ENCODE measurements around the gene SFN.
"Not testable (repeated sequence)": the region's sequence is repeated elsewhere in the genome, so short reads cannot be mapped to it uniquely, and the experiment has no call there.

Gene SFN

DNA sequence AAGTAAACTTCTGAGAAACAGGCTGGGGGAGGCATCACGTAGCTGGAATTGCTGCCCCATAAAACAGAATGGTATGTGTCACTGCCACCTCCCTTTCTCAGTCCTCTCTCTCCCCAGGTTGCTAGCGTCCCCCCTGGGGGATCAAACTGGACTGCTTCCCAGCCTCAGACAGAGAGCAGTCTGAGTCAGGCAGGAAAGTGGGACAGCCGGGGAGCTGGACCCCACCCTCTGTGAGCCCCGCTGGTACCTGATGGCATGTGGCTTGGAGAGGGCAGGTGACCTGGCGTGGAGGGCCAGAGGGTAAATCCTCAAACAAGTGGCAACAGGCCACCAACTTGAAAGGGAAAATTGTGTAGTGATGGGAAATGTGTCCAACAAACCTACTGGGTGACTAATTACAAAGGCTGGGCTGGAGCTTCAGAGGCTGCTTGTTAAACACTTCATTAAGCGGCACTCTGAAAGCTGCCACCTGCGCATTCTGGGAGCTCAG lies 1.0 kb upstream of the SFN start:
- peak in 4 of 58 donors; percentile 29 to 59 (median 53) for DNase-seq

DNA sequence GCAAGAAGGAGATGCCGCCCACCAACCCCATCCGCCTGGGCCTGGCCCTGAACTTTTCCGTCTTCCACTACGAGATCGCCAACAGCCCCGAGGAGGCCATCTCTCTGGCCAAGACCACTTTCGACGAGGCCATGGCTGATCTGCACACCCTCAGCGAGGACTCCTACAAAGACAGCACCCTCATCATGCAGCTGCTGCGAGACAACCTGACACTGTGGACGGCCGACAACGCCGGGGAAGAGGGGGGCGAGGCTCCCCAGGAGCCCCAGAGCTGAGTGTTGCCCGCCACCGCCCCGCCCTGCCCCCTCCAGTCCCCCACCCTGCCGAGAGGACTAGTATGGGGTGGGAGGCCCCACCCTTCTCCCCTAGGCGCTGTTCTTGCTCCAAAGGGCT lies 732 bp downstream of the SFN start:
- DNase-seq, result no peak

DNA sequence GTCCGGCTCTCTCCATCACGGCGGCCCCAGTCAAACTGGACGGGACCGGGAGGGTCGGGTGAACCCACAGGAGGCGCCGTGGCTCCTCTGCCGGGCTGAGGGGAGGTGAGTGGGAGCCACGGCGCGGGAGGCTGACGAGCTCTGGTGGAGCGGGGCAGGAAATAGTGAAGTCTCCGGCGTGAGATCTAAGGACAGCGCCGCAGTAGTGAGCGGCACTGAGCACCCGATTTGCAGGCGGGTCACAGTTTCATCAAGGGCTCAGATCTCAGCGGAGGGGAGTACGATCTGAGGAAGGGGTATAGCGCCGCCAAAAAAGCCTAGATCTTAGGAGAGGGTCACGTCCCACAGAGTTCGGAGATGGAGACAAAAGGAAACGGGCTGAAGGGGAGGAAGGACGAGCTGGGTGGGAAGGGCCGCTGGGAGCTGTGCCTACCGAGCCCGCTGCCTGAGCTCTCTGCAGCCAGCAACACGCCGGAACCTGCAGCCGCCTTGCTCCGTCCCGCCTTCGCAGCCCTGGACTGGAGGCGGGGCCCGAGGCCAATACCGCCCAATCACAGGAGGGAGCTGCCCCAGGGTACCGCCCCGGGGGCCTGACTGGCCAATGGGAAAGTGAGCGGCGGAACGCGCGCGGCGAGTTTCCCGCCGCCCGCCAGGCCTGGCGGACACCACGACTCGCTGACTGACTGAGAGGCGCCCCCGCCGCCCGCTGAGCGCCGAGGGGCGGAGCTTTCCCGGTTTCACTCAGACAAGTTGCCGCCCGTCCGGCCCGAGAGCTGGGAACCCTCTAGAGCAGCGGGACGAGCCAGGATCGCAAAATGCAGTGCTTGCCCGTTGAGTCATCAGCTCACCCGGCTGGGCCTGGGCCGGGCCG lies 1.9 kb downstream of the SFN start:
- DNase-seq, result peak; percentile 60 to 98 (median 95)

DNA sequence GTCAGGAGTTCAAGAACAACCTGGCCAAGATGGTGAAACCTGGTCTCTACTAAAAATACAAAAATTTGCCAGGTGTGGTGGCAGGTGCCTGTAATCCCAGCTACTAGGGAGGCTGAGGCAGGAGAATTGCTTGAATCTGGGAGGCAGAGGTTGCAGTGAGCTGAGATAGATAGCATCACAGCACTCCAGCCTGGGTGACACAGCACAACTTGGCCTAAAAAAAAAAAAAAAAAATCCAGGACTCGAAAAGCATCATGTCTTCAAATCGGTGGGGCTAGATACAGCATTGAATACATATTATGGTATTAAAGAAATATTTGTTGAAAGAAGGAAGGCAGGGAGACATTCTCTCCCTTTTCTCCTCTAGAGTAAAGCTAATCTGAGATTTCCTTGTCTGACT lies 10.1 kb downstream of the SFN start:
- DNase-seq, result not testable (repeated sequence)

DNA sequence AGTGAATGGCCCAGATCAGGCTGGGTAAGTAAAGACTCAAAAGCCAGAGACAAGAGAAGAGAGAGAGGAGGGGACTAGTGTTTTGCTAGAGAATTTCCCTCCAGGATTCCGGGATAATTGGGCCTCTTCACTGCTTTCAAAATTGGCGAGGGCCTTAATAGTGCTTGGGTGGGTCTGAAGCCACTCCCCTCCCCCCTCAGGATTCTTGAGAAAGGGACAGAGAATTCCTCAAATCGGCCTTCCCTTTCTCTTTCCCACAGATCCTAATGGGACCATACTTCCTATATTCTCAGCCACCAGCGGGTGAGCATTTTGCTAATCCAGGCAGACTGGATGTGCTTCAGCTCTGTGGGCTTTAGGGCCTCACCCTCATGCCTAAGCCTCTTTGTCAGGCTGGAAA lies 11.9 kb downstream of the SFN start:
- no peak for DNase-seq

DNA sequence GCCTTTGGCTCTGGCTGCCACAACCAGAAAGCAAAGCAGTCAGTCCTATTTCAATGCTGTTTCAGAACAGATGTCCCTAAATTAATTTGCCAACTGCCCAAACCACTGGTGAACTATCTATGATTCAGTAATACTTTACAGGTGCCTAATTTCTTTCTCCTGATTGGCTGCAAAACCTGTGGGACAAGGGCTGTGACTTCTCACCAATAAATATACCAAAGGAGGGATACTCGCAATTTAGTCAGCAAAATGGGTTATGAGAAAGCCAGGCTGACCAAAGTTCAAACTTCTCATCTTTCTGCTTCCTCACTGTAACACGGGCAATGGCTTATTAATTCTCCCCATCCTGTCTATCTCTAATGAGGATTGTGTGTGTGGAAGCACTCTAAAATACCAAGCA lies 14.4 kb downstream of the SFN start:
- no peak for DNase-seq

DNA sequence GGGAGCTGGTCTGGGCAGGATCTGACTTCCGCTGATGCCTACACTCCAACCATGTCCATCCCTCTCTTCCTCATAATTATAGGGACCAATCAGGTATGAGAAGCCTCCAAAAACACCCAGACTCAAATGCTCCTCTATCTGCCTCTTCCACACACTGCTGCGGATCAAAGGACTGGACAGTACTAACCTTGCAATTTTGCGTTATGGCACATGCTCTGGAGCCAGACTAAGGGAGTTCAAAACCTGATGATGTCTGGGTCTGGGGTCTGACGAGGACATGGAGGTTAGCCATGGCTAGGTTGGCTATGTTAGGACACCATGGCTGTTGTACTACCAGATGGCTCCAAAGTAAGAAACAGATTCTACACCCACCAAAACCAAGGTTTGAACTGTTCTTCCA lies 16.8 kb downstream of the SFN start:
- no peak for DNase-seq

DNA sequence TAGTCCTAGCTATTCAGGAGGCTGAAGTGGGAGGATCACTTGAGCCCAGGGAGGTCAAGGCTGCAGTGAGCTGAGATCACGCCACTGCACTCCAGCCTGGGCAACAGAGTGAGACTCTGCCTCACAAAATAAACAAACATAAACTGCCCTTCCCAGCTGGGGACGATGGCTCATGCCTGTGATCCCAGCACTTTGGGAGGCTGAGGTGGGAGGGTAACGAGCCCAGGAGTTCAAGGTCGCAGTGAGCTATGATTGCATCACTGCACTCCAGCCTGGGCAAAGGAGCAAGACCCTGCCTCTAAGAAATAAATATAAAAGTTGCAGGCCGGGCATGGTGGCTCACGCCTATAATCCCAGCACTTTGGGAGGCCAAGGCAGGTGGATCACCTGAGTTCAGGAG lies 18.7 kb downstream of the SFN start:
- not testable (repeated sequence) for DNase-seq

DNA sequence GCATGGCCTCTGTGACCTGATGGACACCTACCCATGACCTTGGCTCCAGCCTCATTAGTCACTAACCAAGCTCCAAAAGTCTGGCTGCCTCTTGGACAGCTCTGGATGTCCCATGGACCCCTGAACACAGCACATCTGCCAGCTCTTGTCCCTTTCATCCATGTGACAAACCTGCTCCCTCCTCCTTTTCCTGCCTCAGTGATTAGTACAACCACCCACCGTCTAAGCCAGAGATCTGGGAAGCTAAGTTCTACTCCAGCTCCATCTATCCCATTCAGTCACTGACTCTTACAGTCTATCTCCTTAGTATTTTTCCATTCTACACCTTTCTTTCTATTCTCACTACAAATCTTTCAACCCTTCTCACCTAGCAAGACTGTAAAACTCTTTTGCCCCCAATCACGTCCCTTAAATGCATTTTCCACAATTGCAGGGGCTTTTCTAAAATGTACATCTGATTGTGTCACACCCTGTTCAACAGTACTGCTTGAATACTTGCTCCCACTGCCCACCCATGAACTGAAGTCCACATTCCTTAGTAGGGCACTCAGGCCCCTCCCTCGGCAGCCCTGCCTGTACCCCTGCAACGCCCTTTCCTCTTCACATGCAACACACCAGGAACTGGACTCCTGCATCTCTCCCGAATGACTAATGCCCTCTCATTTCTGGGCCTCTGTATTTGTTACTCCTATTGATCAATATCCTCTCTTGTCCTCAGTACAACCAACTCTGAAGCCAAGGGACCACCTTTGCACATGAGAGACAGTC lies 19.9 kb downstream of the SFN start:
- no peak for DNase-seq

DNA sequence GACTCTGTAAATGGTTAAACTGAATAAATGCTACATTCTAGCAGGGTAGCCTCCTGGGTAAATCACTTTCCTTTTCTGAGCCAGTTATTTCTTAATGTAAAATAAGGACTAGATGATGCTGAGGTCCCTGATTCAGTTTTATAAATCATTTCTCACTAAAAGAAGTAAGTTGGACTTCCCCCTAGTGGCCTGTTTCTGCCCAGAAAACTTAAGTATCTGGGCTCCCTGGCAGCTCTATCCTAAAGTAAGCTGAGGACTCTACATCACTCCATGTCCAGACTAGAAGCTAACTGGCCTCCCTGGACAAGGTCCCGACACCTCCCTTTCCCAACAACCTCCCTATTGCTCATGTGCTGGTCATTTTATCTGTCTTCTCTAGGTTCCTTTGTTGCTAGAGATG lies 24.2 kb downstream of the SFN start:
- no peak for DNase-seq

DNA sequence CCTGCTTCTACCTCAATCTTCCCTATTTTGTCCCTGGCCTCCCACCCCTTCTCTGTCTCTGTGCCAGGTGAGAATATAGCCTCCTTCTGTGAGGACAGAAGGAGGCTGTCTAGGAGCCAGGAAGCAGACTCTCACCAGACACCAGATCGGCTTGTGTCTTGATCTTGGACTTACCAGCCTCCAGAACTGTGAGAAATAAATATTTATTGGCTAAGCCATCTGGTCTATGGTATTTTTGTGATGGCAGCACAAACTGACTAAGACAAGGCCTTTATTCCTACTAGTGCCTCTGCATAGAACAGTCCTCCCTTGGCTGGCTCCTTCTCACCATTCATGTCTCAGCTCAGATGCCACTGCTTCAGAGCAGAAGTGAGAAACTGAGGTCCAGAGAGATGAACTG lies 25.3 kb downstream of the SFN start:
- no peak for DNase-seq

DNA sequence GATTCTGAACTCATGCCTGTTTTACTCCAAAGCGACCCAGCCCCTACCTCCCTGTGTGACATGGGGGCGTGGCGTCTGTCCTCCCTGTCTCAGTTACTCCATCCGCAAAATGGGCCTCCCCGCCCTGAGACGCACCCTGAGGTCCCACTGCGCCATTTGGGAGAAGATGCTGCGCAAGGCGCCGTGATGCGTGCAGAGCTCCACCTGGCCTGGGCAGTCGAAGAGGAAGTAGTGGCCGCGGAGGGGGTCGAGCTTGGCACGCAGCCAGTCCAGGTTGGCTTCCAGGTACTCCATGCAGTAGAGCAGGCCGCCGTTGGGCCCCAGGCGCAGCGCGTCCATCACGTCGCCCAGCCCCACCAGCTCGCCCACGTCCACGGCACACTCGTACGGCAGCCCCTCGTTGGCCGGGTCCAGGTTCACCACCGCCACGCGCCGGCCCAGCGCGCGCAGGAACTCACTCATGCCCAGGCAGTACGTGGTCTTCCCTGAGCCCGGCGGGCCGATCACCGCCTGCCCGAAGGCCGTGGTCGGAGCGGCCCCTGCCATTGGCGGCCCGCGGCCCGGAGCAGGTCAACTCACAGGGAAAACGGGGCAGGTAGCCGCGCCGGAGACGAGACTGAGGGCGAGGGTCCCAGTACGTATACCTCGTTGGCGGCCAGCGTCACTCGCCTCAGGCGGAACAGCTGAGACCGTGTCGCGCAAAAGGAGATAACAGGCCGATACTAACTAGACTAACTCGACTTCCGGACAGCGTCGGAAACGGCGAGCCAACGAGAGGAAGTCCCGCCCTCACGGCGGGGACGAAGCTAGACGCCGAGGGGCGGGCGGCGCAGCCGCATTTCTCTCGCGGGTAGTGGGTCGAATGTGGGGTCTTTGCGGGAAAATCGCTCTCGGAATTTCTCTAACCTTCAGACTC lies 26.9 kb downstream of the SFN start, which contains the start of gene GPN2:
Gene GPN2 (minus strand): TSS at position 733 of the 916 bp plus-strand sequence. CDS start 187 bp downstream, at position 546.
- DNase-seq, result peak; percentile 13 to 88 (median 72)

DNA sequence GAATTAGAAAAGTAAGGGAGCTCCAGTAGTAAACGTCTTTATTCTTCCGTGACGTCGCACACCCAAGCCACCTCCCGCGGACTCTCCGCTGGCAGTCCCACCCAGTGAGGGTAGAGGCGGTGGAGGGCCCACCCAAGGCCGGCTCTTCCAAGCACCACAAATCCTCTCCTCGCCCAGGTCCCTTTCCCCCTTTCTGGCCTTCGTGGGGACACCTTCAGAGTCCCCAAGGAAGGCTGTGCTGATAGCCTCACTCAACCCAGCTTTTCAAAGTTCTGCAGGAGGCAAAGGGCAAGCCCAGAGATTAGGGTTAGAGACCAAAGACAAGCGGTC lies 27.5 kb downstream of the SFN start:
- peak in 1 of 58 donors; percentile 56 for DNase-seq

DNA sequence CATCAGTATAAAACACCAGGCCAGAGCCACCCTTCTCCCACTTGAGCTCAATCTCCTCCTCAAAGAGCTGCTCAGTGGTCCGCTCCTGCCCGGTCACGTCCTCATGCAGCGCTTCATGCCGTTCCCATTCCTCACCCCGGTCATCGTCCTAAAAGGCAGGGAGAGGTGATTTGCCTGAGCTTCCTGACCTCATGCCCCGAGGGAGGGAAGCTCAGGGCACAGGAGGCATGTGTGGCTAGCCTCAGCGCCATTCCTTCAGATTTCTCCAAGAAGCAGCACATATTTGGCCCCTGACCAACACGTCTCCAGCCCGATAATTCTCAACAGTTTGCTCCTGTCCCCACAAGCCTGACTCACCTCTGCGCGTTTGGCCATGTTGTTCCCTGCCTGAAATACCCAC lies 31.3 kb downstream of the SFN start:
- no peak for DNase-seq

DNA sequence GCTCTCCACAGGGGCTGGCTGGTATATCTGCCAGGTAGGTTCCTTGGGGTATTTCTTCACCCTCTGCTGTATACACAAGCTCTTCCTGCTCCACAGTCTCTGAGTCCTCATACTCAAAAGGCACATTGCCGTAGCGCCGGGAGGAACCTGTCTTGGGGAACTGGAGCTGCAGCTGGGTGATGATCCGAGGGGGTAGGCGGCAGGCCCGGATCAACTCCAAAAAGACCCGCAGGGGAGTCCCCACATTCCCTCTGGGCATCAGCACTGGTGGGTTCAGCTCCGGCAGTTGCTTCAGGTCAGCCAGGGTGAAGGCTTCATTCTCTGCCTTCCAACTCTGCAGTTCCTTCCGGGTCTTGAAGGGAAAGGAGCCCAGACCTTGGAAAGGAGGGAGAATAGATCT lies 34.4 kb downstream of the SFN start:
- no peak for DNase-seq

DNA sequence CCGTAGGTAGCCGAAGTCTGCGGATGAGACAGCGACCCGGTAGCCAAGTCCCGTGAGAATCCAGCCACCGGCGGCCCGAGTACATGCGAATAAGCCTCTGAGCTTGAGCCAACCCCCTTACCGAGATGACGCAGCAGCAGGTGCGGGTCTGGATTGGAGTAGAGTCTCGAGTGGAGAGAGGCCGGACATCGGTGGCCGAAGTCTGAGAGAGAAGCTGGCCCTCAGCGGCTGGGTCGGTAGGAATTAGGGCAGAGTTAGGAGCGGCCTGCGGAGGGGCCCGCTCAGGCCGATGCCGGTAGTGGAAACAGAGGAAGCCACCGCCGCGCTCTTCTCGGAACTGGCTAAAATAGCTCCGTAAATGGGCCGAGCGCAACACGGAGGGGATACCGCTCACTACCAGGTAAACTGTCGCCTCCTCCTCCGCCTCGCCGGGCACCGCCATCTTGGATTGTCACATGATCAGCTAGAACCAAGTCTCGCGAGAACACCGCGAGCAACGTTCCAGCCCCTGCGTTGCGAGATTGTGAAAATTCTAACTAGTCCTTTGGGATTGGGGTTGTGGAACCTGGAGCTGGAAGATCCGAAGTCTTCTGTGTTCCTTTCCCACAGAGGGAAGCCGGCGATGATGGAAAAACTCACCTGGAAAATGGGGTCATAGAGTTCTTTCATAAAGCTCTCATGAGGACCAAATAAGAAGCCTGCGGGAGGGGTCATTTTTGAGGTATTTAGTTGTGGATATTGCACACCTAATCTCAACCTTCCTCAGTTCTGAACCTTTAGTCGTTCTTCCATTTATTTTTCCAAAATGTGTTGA lies 37.3 kb downstream of the SFN start, which contains the start of gene GPATCH3:
Gene GPATCH3 (minus strand): TSS at position 467 of the 814 bp plus-strand sequence. CDS start 25 bp downstream, at position 442.
- DNase-seq, result peak; percentile 23 to 89 (median 76)

DNA sequence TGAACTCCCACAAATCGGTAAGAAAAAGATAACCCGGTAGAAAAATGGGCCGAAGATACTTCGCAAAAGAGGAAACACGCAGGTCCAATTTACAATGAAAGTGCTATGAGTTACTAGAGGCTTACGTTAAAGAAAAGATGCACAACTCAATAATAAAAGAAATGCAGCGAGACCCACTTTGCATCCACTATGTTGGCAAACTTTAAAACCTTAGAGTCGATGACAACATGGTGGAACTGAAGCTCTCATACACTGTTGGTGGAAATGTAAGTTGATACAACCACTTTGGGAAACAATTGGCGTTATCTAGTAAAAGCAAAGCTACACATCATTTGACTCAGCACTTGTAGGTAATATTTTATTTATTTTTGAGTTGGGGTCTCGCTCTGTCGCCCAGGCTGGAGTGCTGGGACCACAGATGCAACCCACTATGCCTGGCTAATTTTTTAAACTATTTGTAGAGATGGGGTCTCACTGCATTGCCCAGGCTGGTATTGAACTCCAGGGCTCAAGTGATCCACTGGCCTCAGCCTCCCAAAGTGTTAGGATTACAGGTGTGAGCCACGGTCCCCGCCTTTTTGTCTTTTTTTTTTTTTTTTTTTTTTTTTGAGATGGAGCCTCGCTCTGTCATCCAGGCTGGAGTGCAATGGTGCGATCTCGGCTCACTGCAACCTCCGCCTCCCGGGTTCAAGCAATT lies 38.0 kb downstream of the SFN start:
- no peak for DNase-seq

DNA sequence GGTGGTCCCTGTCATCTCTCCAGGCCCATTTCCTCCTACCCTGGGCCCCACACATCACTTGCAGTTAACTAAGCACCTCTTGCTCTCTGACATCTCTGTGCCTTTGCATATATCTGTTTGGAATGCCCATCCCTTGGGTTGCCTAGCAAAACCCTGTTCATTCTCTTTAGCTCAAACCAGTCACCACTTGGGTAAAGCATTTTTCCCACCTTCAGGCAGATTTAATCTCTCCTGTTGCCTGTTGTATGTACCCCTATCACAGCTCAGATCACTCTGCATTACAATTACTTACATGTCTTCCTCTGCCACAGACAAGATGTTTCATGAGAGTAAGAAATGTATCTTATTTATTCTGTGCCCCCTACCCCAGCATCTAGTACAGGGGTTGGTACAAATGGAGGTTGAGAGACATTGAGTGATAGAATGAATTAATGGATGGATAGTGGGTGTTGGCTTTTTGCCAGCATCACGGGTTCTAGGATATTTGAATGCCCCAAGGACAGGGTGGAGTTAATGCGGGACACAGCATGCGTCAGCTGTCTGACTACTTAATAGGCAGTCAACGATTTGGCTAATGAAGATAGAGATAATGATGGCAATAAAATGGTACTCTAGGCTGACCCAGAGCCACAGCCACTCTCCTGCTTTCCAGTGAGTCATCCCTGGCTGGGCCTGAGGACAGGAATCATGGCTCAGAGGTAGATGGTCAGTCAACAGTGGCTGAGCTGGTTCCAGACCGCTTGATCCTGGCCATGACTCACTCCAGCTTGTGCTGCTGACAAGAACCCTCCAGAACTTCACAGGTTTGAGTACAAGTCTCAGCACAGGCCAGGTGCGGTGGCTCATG lies 44.3 kb downstream of the SFN start:
- DNase-seq, result no peak

DNA sequence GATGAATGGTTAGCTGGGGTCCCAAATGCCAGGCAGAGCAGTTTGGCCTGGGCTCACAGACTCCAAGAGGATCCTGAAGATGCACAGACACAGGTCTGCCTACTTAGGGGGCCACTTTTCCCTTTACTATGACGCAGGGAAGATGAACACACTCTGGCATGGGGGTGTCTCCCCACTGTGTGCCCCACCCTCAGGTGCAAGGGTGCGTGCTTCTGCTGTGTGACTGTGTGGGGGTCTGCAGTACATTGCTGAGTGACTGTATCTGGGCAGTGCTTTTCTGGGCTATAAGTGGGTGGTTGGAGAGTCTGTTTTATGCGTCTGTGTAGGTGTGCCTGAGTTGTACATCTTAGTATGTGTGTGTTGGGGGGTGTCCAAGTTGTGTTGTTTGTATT lies 47.0 kb downstream of the SFN start:
- peak in 11 of 58 donors; percentile 4 to 35 (median 14) for DNase-seq

Data from anterior cingulate cortex (tissue), 58 donors.